NCI-H2196 (cell line): ENCODE data around the gene RPTOR.
A peak's percentile ranks its signal among the peaks of the same experiment; 100 is the strongest.
"Not testable (repeated sequence)": the region's sequence is repeated elsewhere in the genome, so short reads cannot be mapped to it uniquely, and the experiment has no call there.

Experiments
- DNase-seq: peaks from one replicate; lab custom pipeline; 2025; ENCODE audit not compliant: unreplicated experiment; lab: John Stamatoyannopoulos, UW

RPTOR gene

GRCh38 chr17:80552523-80552922 is 7.9 kb downstream of the RPTOR start:
- no peak for DNase-seq

GRCh38 chr17:80555266-80555665 is 10.6 kb downstream of the RPTOR start:
- DNase-seq, result no peak

GRCh38 chr17:80558046-80558445 is 13.4 kb downstream of the RPTOR start:
- no peak for DNase-seq

- DNase-seq, result no peak
Observed at GRCh38 chr17:80559825-80560251, 15.2 kb downstream of the RPTOR start.

- DNase-seq, result no peak
Observed at GRCh38 chr17:80561541-80562114, 17.0 kb downstream of the RPTOR start.

GRCh38 chr17:80564545-80564944 is 19.9 kb downstream of the RPTOR start:
- DNase-seq, result no peak

GRCh38 chr17:80565343-80566053 is 20.9 kb downstream of the RPTOR start:
- no peak for DNase-seq

- DNase-seq, result no peak
Observed at GRCh38 chr17:80566054-80566400, 21.4 kb downstream of the RPTOR start.

- no peak for DNase-seq
Observed at GRCh38 chr17:80568246-80568645, 23.6 kb downstream of the RPTOR start.

GRCh38 chr17:80569924-80570323 is 25.3 kb downstream of the RPTOR start:
- no peak for DNase-seq

GRCh38 chr17:80573701-80574100 is 29.1 kb downstream of the RPTOR start:
- no peak for DNase-seq

GRCh38 chr17:80574496-80574895 is 29.9 kb downstream of the RPTOR start:
- DNase-seq, result no peak

- DNase-seq, result peak; percentile 39
Observed at GRCh38 chr17:80575057-80575875, 30.6 kb downstream of the RPTOR start.

GRCh38 chr17:80577876-80578570 is 33.4 kb downstream of the RPTOR start:
- DNase-seq, result no peak

GRCh38 chr17:80578668-80579388 is 34.2 kb downstream of the RPTOR start:
- not testable (repeated sequence) for DNase-seq

- no peak for DNase-seq
Observed at GRCh38 chr17:80582165-80582564, 37.5 kb downstream of the RPTOR start.

GRCh38 chr17:80584176-80584905 is 39.7 kb downstream of the RPTOR start:
- DNase-seq, result no peak

- peak; percentile 88 for DNase-seq
Observed at GRCh38 chr17:80585890-80586845, 41.5 kb downstream of the RPTOR start.

GRCh38 chr17:80586846-80587228 is 42.2 kb downstream of the RPTOR start:
- peak; percentile 82 for DNase-seq
